ENCODE data around the gene NRG3. TPM values are rescaled to one million over a fixed set of nuclear protein-coding genes. Genes with fewer than 3 reads are reported as not detected.

Gene NRG3
- total and polyA plus RNA-seq, 2 of the 4 experiments (the other 2 are of a cell fraction): not detected

- Histone ChIP-seq H3K4me3 (ENCODE audit: insufficient read depth, low read depth, low read length) (no peak overlapping the region), H2BK15ac (ENCODE audit: low read depth, low read length) (no peak overlapping the region), H3K27me3 (ENCODE audit: control insufficient read depth, insufficient read depth, low read length) (no peaks in the 10 kb centered on the region), H3K9me1 (ENCODE audit: insufficient read depth, low read length) (no peaks in the 10 kb centered on the region), H3K23ac (ENCODE audit: low read depth, low read length) (no peak overlapping the region), H3K4me1 (ENCODE audit: control insufficient read depth, insufficient read depth, low read length) (no peaks in the 10 kb centered on the region), H3K18ac (ENCODE audit: low read depth, low read length) (no peak overlapping the region), H3K27ac (ENCODE audit: insufficient read depth, low read length) (no peak overlapping the region), H3K9me3 (ENCODE audit: control insufficient read depth, insufficient read depth, low read length) (peaks cover 8% of the 10 kb centered on the region), H4K20me1 (ENCODE audit: insufficient read depth, low read length) (no peaks in the 10 kb centered on the region), H3K14ac (replicated peaks; ENCODE audit: low read depth, low read length) (no peak overlapping the region), H3K4me2 (ENCODE audit: low read depth, low read length) (no peak overlapping the region), H2AK9ac (replicated peaks; ENCODE audit: low read depth, low read length, poor library complexity) (no peak overlapping the region), H3K36me3 (ENCODE audit: control insufficient read depth, insufficient read depth, low read length) (no peaks in the 10 kb centered on the region), H4K5ac (ENCODE audit: low read depth, low read length) (no peak overlapping the region), H2AFZ (replicated peaks; ENCODE audit: low read length, poor library complexity) (no peak overlapping the region), H3K4ac (ENCODE audit: low read depth, low read length) (no peak overlapping the region), H2AK5ac (ENCODE audit: low read depth, low read length) (no peak overlapping the region), H3K9ac (ENCODE audit: low read depth, low read length) (no peak overlapping the region), H4K8ac (ENCODE audit: low read depth in 2 of 2, low read length in 2 of 2) (no peak overlapping the region), H2BK5ac (ENCODE audit: low read depth, low read length, poor library complexity, severe bottlenecking) (no peak overlapping the region), H3K79me1 (ENCODE audit: low read depth in 1 of 2, low read length in 2 of 2) (no peaks in the 10 kb centered on the region), H3K56ac (ENCODE audit: extremely low read depth, insufficient read depth, low read length) (no peak overlapping the region), H4K91ac (ENCODE audit: insufficient read depth, low read depth, low read length) (no peak overlapping the region), H2BK120ac (ENCODE audit: low read depth, low read length) (no peak overlapping the region), H2BK20ac (ENCODE audit: low read depth, low read length) (no peak overlapping the region)
- dilution Hi-C loops (cut with HindIII; ENCODE audit: low sequenced_read_pairs, unreplicated experiment): no loop called here
- TF ChIP-seq MXI1 (IDR thresholded peaks at IDR 0.05; ENCODE audit: borderline replicate concordance, low read depth, low read length) (no peak), ELK1 (IDR thresholded peaks at IDR 0.05; ENCODE audit: borderline replicate concordance, low read depth, low read length) (no peak), FOS (IDR thresholded peaks at IDR 0.05; ENCODE audit: low read depth, low read length) (no peak), POLR2A (IDR thresholded peaks at IDR 0.05; ENCODE audit: low read depth, low read length) (no peak), SMC3 (IDR thresholded peaks at IDR 0.05; ENCODE audit: low read depth, low read length) (no peak), USF2 (IDR thresholded peaks at IDR 0.05; ENCODE audit: low read depth, low read length) (no peak), MAZ (IDR thresholded peaks at IDR 0.05; ENCODE audit: borderline replicate concordance, low read depth, low read length) (no peak), NFE2L2 (IDR thresholded peaks at IDR 0.05; ENCODE audit: low read depth, low read length) (no peak), CHD1 (IDR thresholded peaks at IDR 0.05; ENCODE audit: low read depth, low read length) (no peak), RAD21 (IDR thresholded peaks at IDR 0.05; ENCODE audit: low read length) (no peak), BHLHE40 (IDR thresholded peaks at IDR 0.05; ENCODE audit: low read depth, low read length) (no peak), CEBPB (IDR thresholded peaks at IDR 0.05; ENCODE audit: low read depth, low read length) (no peak), RFX5 (IDR thresholded peaks at IDR 0.05; ENCODE audit: low read depth, low read length) (no peak), RCOR1 (IDR thresholded peaks at IDR 0.05; ENCODE audit: insufficient replicate concordance, low read length) (no peak), CTCF (conservative IDR thresholded peaks at IDR 0.05; ENCODE audit: low read depth, low read length) (no peak), MAFK (IDR thresholded peaks at IDR 0.05; ENCODE audit: low read depth, low read length) (no peak)
- POLR2A ChIA-PET (ENCODE audit: unreplicated experiment): no interaction called here
- WGBS, 2 experiments (ENCODE audit: extremely low coverage in 2 of 2, insufficient read length in 1 of 2): no CpG with 5 or more reads among the region's 2 CpGs
- ATAC-seq (ENCODE audit: low read depth) (no peak), DNase-seq (no peak)
- BruUV-seq (replicated peaks): no TSS peak
- in situ Hi-C loops (cut with MboI; ENCODE audit: low sequenced_read_pairs): no loop called here
- intact Hi-C loops (cut with micrococcal nuclease): no loop called here
- CTCF ChIA-PET: no interaction called here
Measured at GRCh38 chr10:81961451-81962184, 86.6 kb downstream of the NRG3 start.

Measured in IMR-90 (cell line).